IMR-90 (cell line): ENCODE results near the gene YPEL2.

Experiments used
- BHLHE40 ChIP-seq: fragments of 150-350 bp; IDR thresholded peaks from 2 replicates; pipeline ENCODE4 v1.6.1; 2016; ENCODE audit warnings: mild to moderate bottlenecking, low read depth, low read length
- CEBPB ChIP-seq: IDR thresholded peaks from 2 replicates; pipeline ENCODE4 v1.6.1; 2012; ENCODE audit warnings: low read depth, low read length, improper control_type of control experiment
- CHD1 ChIP-seq: IDR thresholded peaks from 2 replicates; pipeline ENCODE4 v1.6.1; 2012; ENCODE audit warnings: low read depth, low read length, improper control_type of control experiment
- FOS ChIP-seq: fragments of 150-350 bp; IDR thresholded peaks from 2 replicates; pipeline ENCODE4 v1.6.1; 2016; ENCODE audit warnings: low read depth, low read length
- MAFK ChIP-seq: IDR thresholded peaks from 2 replicates; pipeline ENCODE4 v1.6.1; 2012; ENCODE audit warnings: low read depth, low read length, improper control_type of control experiment
- MAZ ChIP-seq: IDR thresholded peaks from 2 replicates; pipeline ENCODE4 v1.6.1; 2012; ENCODE audit warnings: low read depth, mild to moderate bottlenecking, low read length, improper control_type of control experiment, moderate library complexity, borderline replicate concordance
- MXI1 ChIP-seq: IDR thresholded peaks from 2 replicates; pipeline ENCODE4 v1.6.1; 2012; ENCODE audit warnings: low read depth, mild to moderate bottlenecking, low read length, moderate library complexity, borderline replicate concordance
- POLR2A ChIP-seq: IDR thresholded peaks from 2 replicates; pipeline ENCODE4 v1.6.1; 2012; ENCODE audit warnings: mild to moderate bottlenecking, low read depth, low read length
- RAD21 ChIP-seq: IDR thresholded peaks from 2 replicates; pipeline ENCODE4 v1.6.1; 2012; ENCODE audit warnings: low read length, improper control_type of control experiment
- RCOR1 ChIP-seq: IDR thresholded peaks from 2 replicates; pipeline ENCODE4 v1.6.1; 2012; ENCODE audit warnings: mild to moderate bottlenecking, low read length, improper control_type of control experiment; ENCODE audit not compliant: insufficient replicate concordance
- RFX5 ChIP-seq: IDR thresholded peaks from 2 replicates; pipeline ENCODE4 v1.8.0; 2012; ENCODE audit warnings: low read depth, mild to moderate bottlenecking, low read length, moderate library complexity
- SMC3 ChIP-seq: fragments of 150-350 bp; IDR thresholded peaks from 2 replicates; pipeline ENCODE4 v1.6.1; 2016; ENCODE audit warnings: low read depth, mild to moderate bottlenecking, antibody characterized with exemption, low read length, moderate library complexity
- TF ChIP-seq, protein P1 (sequence below): conservative IDR thresholded peaks from 2 replicates; pipeline ENCODE4 v1.5.1; 2012; ENCODE audit warnings: mild to moderate bottlenecking, low read depth, low read length, improper control_type of control experiment
- TF ChIP-seq, protein P2 (sequence below): fragments of 150-350 bp; IDR thresholded peaks from 2 replicates; pipeline ENCODE4 v1.6.1; 2017; ENCODE audit warnings: mild to moderate bottlenecking, antibody characterized with exemption, low read length, low read depth

DNA sequence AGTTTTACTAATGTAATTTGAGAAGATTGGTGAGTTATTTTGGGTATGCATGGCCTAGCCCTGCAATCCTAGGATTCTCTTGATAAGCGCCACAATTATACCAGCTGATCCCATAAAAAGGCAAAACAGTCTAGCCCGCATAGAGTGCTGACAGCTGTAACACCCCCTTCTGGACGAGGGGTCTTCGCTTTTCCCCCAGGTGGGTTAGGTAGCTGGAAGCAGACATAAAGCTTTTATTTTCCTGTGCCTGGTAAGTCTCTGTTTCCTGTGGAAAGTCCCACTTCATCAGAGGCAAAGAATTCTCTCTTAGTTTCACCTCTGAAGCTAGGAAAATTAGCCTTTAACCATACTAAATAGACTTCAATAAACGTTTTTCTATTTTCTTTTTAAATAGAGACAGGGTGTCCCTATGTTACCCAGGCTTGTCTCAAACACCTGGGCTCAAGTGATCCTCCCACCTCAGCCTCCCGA lies 108.3 kb downstream of the YPEL2 start:
- TF ChIP-seq CHD1: no peak
- TF ChIP-seq, protein P1, sequence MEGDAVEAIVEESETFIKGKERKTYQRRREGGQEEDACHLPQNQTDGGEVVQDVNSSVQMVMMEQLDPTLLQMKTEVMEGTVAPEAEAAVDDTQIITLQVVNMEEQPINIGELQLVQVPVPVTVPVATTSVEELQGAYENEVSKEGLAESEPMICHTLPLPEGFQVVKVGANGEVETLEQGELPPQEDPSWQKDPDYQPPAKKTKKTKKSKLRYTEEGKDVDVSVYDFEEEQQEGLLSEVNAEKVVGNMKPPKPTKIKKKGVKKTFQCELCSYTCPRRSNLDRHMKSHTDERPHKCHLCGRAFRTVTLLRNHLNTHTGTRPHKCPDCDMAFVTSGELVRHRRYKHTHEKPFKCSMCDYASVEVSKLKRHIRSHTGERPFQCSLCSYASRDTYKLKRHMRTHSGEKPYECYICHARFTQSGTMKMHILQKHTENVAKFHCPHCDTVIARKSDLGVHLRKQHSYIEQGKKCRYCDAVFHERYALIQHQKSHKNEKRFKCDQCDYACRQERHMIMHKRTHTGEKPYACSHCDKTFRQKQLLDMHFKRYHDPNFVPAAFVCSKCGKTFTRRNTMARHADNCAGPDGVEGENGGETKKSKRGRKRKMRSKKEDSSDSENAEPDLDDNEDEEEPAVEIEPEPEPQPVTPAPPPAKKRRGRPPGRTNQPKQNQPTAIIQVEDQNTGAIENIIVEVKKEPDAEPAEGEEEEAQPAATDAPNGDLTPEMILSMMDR: no peak
- no peak for TF ChIP-seq CEBPB
- no peak for TF ChIP-seq POLR2A
- no peak for TF ChIP-seq MAZ
- no peak for TF ChIP-seq MAFK
- no peak for TF ChIP-seq SMC3
- no peak for TF ChIP-seq RAD21
- no peak for TF ChIP-seq RFX5
- no peak for TF ChIP-seq RCOR1
- no peak for TF ChIP-seq BHLHE40
- TF ChIP-seq, protein P2, sequence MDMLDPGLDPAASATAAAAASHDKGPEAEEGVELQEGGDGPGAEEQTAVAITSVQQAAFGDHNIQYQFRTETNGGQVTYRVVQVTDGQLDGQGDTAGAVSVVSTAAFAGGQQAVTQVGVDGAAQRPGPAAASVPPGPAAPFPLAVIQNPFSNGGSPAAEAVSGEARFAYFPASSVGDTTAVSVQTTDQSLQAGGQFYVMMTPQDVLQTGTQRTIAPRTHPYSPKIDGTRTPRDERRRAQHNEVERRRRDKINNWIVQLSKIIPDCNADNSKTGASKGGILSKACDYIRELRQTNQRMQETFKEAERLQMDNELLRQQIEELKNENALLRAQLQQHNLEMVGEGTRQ: no peak
- no peak for TF ChIP-seq MXI1
- no peak for TF ChIP-seq FOS
